GM23338 (cell line): ENCODE data around the gene MTMR3. TPM values are rescaled to one million over a fixed set of nuclear protein-coding genes. Genes with fewer than 3 reads are reported as not detected.

Experiments used
- ATAC-seq: fragments of 200-7000 bp; cut with Tn5 transposase; 3 replicates; pipeline ENCODE4 v1.9.1; 2020
- DNase-seq: peaks from one replicate; pipeline ENCODE4 v3.0.0-alpha.2; 2015; ENCODE audit warnings: low spot score
- H2AFZ ChIP-seq: fragments of 200-600 bp; sonication (generic); 2 replicates; pipeline ENCODE4 v1.8.0; 2016; ENCODE audit warnings: antibody characterized with exemption, mild to moderate bottlenecking, moderate library complexity
- H3F3A ChIP-seq: fragments of 200-600 bp; sonication (generic); replicated peaks from 2 replicates; pipeline ENCODE4 v1.8.0; 2017; ENCODE audit warnings: antibody characterized with exemption, mixed run types, low read depth
- H3K27ac ChIP-seq: fragments of 200-600 bp; sonication (generic); 2 replicates; pipeline ENCODE4 v1.6.1; 2016; ENCODE audit warnings: low read depth
- H3K27me3 ChIP-seq: fragments of 200-600 bp; sonication (generic); 2 replicates; pipeline ENCODE4 v1.8.0; 2016; ENCODE audit warnings: mild to moderate bottlenecking, mixed run types, moderate library complexity; ENCODE audit not compliant: insufficient read depth
- H3K36me3 ChIP-seq: fragments of 200-600 bp; sonication (generic); 2 replicates; pipeline ENCODE4 v1.8.0; 2016; ENCODE audit warnings: mild to moderate bottlenecking; ENCODE audit not compliant: insufficient read depth
- H3K4me1 ChIP-seq: fragments of 200-600 bp; sonication (generic); 2 replicates; pipeline ENCODE4 v1.8.0; 2016; ENCODE audit warnings: mild to moderate bottlenecking, moderate library complexity; ENCODE audit not compliant: insufficient read depth
- H3K4me2 ChIP-seq: fragments of 200-600 bp; sonication (generic); 2 replicates; pipeline ENCODE4 v1.7.1; 2017; ENCODE audit warnings: mixed run types
- H3K4me3 ChIP-seq: fragments of 200-600 bp; sonication (generic); 2 replicates; pipeline ENCODE4 v1.6.1; 2016; ENCODE audit warnings: mixed run types
- H3K79me2 ChIP-seq: fragments of 200-600 bp; sonication (generic); replicated peaks from 2 replicates; pipeline ENCODE4 v1.8.0; 2017; ENCODE audit warnings: mild to moderate bottlenecking; ENCODE audit not compliant: insufficient read depth
- H3K9me2 ChIP-seq: fragments of 200-600 bp; sonication (generic); 2 replicates; pipeline ENCODE4 v1.8.0; 2017; ENCODE audit not compliant: insufficient read depth
- H4K20me1 ChIP-seq: fragments of 200-600 bp; sonication (generic); replicated peaks from 2 replicates; pipeline ENCODE4 v1.8.0; 2017; ENCODE audit warnings: mild to moderate bottlenecking; ENCODE audit not compliant: insufficient read depth
- H3K27ac Mint-ChIP-seq: 2 replicates; pipeline ENCODE4 v1.8.0; 2020; ENCODE audit warnings: inconsistent platforms, mild to moderate bottlenecking, moderate library complexity, mixed read lengths
- H3K27me3 Mint-ChIP-seq: 3 replicates; pipeline ENCODE4 v1.8.0; 2022; ENCODE audit warnings: low read depth, mild to moderate bottlenecking, moderate library complexity, mixed read lengths, inconsistent platforms; ENCODE audit not compliant: insufficient read depth, poor library complexity
- H3K36me3 Mint-ChIP-seq: 3 replicates; pipeline ENCODE4 v1.8.0; 2021; ENCODE audit warnings: low read depth, mild to moderate bottlenecking, inconsistent platforms, moderate library complexity, mixed read lengths
- H3K4me1 Mint-ChIP-seq: 3 replicates; pipeline ENCODE4 v1.8.0; 2020; ENCODE audit warnings: mild to moderate bottlenecking, inconsistent platforms, mixed read lengths
- H3K4me3 Mint-ChIP-seq: 3 replicates; pipeline ENCODE4 v1.8.0; 2021; ENCODE audit warnings: moderate library complexity, mild to moderate bottlenecking, inconsistent platforms, mixed read lengths
- H3K9me3 Mint-ChIP-seq: 3 replicates; pipeline ENCODE4 v1.8.0; 2020; ENCODE audit warnings: moderate library complexity, mild to moderate bottlenecking, inconsistent platforms, mixed read lengths
- CREB1 ChIP-seq: fragments of 250-450 bp; sonication (Bioruptor Pico); IDR thresholded peaks from 2 replicates; pipeline ENCODE4 v1.5.0; 2020; ENCODE audit warnings: low read depth, mild to moderate bottlenecking, moderate library complexity
- EZH2 ChIP-seq: fragments of 200-600 bp; sonication (generic); IDR thresholded peaks from one replicate; pipeline ENCODE4 v1.8.0; 2017; ENCODE audit warnings: antibody characterized with exemption, mild to moderate bottlenecking, low read depth; ENCODE audit not compliant: unreplicated experiment
- JUNB ChIP-seq: IDR thresholded peaks from one replicate; pipeline ENCODE4 v1.6.1; 2016; ENCODE audit warnings: antibody characterized with exemption; ENCODE audit not compliant: unreplicated experiment
- NANOG ChIP-seq: IDR thresholded peaks from 2 replicates; pipeline ENCODE4 v1.6.1; 2016; ENCODE audit warnings: antibody characterized with exemption, borderline replicate concordance
- STAT1 ChIP-seq: IDR thresholded peaks from one replicate; pipeline ENCODE4 v1.6.1; 2016; ENCODE audit warnings: antibody characterized with exemption; ENCODE audit not compliant: unreplicated experiment
- ZNF114 ChIP-seq: fragments of 250-450 bp; sonication (Bioruptor Pico); IDR thresholded peaks from 2 replicates; pipeline ENCODE4 v1.5.0; 2020; ENCODE audit warnings: mild to moderate bottlenecking, moderate library complexity
- polyA plus RNA-seq: library from polyadenylated mRNA; unstranded; fragments of >200 nt; fragmentation: Nextera tagmentation; extraction: Ambion mirVana; gene quantifications from 2 replicates; pipeline ENCODE4 v1.2.1, GENCODE V29; 2016
- total RNA-seq: library from RNA; depleted of rRNA; stranded (reverse); fragments of >200 nt; shearing (Covaris generic); gene quantifications from 2 replicates; pipeline ENCODE4 v1.2.3, GENCODE V29; 2014
- TF ChIP-seq, protein P1 (sequence below): IDR thresholded peaks from 2 replicates; pipeline ENCODE4 v1.6.1; 2016; ENCODE audit warnings: antibody characterized with exemption
- TF ChIP-seq, protein P2 (sequence below): fragments of 250-450 bp; sonication (Bioruptor Pico); IDR thresholded peaks from 2 replicates; pipeline ENCODE4 v1.5.0; 2020; ENCODE audit warnings: mild to moderate bottlenecking, moderate library complexity

MTMR3 gene
- total and polyA plus RNA-seq, 2 experiments from 2014 or later = 5.2 to 27.4 TPM

DNA sequence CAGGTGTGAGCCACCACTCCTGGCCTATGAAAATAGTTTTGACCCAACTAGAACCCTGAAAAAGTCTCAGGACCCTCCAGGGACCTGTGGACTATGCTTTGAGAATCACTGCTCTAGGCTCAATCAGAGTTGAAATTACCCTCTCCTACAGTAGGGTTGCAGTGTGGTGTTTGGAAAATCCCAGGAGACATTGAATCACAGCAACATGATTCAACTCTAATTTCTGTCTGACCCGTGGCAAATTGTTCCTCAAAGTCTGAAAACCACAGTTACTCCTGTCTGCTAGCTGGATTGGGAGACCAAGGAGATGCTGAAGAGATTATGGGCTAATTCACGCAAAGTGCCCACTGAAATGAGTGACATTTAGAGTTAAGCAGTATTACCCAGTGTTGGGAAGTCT lies 5.4 kb upstream of the MTMR3 start:
- H3K27ac Mint-ChIP-seq = no peak overlapping the region
- no peaks in the 10 kb centered on the region; the same call in 2 of the 3 replicates for H3K9me3 Mint-ChIP-seq
- 0 out of 2 replicates have a peak, but pooled peaks cover 5% of the 10 kb centered on the region for H3K9me2 ChIP-seq
- H3K4me2 ChIP-seq = no peak overlapping the region
- no peak overlapping the region for H3K4me3 Mint-ChIP-seq
- H3K27me3 ChIP-seq = no peaks in the 10 kb centered on the region
- no peak overlapping the region for H3K27ac ChIP-seq
- peak overlapping the region; percentile 95 for H2AFZ ChIP-seq
- no peaks in the 10 kb centered on the region for H3K79me2 ChIP-seq
- H4K20me1 ChIP-seq = no peaks in the 10 kb centered on the region
- DNase-seq = no peak
- H3K27me3 Mint-ChIP-seq = no peaks in the 10 kb centered on the region
- ATAC-seq = no peak
- H3K4me1 ChIP-seq = no peaks in the 10 kb centered on the region
- TF ChIP-seq CREB1 (CRISPR knock-in tag) (no peak), NANOG (no peak), JUNB (no peak), STAT1 (no peak), ZNF114 (no peak), EZH2 (no peak)
- TF ChIP-seq, protein P1, sequence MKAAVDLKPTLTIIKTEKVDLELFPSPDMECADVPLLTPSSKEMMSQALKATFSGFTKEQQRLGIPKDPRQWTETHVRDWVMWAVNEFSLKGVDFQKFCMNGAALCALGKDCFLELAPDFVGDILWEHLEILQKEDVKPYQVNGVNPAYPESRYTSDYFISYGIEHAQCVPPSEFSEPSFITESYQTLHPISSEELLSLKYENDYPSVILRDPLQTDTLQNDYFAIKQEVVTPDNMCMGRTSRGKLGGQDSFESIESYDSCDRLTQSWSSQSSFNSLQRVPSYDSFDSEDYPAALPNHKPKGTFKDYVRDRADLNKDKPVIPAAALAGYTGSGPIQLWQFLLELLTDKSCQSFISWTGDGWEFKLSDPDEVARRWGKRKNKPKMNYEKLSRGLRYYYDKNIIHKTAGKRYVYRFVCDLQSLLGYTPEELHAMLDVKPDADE = no peak
- TF ChIP-seq, protein P2, sequence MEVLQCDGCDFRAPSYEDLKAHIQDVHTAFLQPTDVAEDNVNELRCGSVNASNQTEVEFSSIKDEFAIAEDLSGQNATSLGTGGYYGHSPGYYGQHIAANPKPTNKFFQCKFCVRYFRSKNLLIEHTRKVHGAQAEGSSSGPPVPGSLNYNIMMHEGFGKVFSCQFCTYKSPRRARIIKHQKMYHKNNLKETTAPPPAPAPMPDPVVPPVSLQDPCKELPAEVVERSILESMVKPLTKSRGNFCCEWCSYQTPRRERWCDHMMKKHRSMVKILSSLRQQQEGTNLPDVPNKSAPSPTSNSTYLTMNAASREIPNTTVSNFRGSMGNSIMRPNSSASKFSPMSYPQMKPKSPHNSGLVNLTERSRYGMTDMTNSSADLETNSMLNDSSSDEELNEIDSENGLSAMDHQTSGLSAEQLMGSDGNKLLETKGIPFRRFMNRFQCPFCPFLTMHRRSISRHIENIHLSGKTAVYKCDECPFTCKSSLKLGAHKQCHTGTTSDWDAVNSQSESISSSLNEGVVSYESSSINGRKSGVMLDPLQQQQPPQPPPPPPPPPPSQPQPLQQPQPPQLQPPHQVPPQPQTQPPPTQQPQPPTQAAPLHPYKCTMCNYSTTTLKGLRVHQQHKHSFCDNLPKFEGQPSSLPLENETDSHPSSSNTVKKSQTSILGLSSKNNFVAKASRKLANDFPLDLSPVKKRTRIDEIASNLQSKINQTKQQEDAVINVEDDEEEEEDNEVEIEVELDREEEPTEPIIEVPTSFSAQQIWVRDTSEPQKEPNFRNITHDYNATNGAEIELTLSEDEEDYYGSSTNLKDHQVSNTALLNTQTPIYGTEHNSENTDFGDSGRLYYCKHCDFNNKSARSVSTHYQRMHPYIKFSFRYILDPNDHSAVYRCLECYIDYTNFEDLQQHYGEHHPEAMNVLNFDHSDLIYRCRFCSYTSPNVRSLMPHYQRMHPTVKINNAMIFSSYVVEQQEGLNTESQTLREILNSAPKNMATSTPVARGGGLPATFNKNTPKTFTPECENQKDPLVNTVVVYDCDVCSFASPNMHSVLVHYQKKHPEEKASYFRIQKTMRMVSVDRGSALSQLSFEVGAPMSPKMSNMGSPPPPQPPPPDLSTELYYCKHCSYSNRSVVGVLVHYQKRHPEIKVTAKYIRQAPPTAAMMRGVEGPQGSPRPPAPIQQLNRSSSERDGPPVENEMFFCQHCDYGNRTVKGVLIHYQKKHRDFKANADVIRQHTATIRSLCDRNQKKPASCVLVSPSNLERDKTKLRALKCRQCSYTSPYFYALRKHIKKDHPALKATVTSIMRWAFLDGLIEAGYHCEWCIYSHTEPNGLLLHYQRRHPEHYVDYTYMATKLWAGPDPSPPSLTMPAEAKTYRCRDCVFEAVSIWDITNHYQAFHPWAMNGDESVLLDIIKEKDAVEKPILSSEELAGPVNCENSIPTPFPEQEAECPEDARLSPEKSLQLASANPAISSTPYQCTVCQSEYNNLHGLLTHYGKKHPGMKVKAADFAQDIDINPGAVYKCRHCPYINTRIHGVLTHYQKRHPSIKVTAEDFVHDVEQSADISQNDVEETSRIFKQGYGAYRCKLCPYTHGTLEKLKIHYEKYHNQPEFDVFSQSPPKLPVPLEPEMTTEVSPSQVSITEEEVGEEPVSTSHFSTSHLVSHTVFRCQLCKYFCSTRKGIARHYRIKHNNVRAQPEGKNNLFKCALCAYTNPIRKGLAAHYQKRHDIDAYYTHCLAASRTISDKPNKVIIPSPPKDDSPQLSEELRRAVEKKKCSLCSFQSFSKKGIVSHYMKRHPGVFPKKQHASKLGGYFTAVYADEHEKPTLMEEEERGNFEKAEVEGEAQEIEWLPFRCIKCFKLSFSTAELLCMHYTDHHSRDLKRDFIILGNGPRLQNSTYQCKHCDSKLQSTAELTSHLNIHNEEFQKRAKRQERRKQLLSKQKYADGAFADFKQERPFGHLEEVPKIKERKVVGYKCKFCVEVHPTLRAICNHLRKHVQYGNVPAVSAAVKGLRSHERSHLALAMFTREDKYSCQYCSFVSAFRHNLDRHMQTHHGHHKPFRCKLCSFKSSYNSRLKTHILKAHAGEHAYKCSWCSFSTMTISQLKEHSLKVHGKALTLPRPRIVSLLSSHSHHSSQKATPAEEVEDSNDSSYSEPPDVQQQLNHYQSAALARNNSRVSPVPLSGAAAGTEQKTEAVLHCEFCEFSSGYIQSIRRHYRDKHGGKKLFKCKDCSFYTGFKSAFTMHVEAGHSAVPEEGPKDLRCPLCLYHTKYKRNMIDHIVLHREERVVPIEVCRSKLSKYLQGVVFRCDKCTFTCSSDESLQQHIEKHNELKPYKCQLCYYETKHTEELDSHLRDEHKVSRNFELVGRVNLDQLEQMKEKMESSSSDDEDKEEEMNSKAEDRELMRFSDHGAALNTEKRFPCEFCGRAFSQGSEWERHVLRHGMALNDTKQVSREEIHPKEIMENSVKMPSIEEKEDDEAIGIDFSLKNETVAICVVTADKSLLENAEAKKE (CRISPR knock-in tag) = no peak
- no peaks in the 10 kb centered on the region for H3F3A ChIP-seq
- H3K4me3 ChIP-seq = no peak overlapping the region
- H3K36me3 Mint-ChIP-seq = no peaks in the 10 kb centered on the region
- no peaks in the 10 kb centered on the region for H3K36me3 ChIP-seq
- H3K4me1 Mint-ChIP-seq = peaks cover 3% of the 10 kb centered on the region; the same call in 1 of the 3 replicates
